ENCODE results near the gene BARHL1.

Gene BARHL1

DNA sequence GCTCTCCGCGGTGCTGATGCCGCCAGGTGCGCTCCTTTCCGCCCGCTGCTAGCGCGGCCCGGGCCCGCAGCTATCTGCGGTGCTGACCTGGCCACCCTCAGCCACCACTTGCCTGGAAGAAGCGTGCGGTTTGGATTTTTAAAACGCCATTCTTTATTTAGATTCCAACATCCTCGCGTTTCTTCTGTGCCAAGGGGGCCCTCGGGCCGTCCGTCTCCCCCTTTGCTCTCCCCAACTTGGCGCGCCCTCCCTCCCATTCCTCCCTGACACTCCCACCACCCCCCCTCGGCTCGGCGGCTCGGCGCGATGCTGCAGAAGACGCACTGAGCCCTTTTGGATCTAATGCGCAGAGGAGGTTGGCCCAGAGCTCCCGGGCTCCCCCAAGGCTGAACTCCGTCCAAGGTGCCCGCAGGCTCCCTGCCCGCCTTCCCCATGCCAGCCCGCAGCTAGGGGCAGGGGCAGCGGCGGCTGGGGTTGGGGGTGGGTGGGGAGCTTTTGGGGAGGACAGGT lies at the start of gene BARHL1:
BARHL1 (plus strand) TSS at position 331 of the 510 bp plus-strand sequence. CDS start 192 bp downstream, outside the sequence.
- H3K4me1 Mint-ChIP-seq: peaks cover 11% of the 10 kb centered on the region
- no peak for DNase-seq (ENCODE audit: low spot score in 2 of 2)
- H3K9me3 Mint-ChIP-seq: no peaks in the 10 kb centered on the region
- ATAC-seq: no peak
- H3K4me3 Mint-ChIP-seq: peak within 1 kb of the TSS; percentile 71
- peak within 1 kb of the TSS; percentile 50 for H3K27ac Mint-ChIP-seq
- H3K36me3 Mint-ChIP-seq: peaks cover 7% of the 10 kb centered on the region

DNA sequence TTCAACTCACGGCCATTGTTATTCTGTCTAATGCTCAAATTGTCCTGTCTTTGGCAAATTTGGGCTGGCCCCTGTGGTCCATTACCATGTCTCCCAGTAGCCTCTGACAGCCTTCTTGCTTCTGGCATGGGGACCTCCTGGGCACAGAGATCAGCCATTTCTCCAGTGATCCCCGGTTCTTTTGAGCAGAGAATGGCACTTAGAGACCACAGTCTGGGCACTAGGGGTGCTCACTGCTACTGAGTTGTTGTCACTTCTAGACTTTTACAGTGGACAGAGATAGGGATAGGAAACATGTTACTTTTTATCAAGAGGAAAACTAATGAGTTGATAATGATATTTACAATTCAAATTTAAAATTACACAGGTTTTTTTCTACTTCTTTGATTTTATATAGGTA lies 47.6 kb upstream of the BARHL1 start:
- ATAC-seq (no peak), DNase-seq (ENCODE audit: low spot score in 2 of 2) (no peak)
- Mint-ChIP-seq H3K4me3 (no peak overlapping the region), H3K36me3 (no peaks in the 10 kb centered on the region), H3K4me1 (no peaks in the 10 kb centered on the region), H3K27ac (no peak overlapping the region), H3K9me3 (peaks cover 2% of the 10 kb centered on the region)

DNA sequence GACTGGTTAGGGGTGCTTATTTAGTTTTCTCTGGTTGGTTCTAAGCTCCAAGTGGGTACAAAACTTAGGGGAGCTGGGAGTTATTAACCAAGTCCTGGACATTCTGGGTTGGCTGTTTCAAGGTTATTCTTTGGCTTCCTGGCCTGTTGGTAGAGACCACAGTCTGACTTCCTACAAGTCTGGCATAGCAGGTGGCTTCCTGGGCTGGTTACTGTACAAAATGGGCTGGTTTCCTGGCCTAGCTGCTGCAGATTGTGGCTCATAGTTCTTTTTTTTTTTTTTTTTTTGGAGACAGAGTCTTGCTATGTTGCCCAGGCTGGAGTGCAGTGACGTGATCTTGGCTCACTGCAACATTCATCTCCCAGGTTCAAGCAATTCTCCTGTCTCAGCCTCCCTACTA lies 46.3 kb upstream of the BARHL1 start:
- H3K9me3 Mint-ChIP-seq: peaks cover 2% of the 10 kb centered on the region
- no peak overlapping the region for H3K4me3 Mint-ChIP-seq
- H3K27ac Mint-ChIP-seq: no peak overlapping the region
- ATAC-seq (no peak), DNase-seq (ENCODE audit: low spot score in 2 of 2) (no peak)
- no peaks in the 10 kb centered on the region for H3K36me3 Mint-ChIP-seq
- no peaks in the 10 kb centered on the region for H3K4me1 Mint-ChIP-seq

DNA sequence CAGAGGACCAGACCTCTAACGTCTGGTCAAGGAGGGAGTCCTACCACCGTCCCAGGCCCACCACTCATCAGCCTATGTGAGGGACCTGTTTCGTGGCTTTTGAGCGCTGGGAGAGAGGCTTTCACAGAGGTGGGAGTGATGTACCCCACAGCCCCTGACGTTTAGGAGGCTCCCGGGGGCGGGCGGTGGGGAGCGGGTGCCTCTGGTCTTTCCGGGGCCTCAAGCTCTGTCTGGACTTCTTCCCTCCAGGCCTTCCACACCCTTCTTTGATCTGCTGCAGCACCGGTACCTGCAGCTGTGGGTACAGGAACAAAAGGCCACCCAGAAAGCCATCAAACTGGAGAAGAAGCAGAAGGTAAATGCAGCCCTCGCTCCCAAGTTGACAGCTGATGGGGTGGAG lies 45.1 kb upstream of the BARHL1 start:
- Mint-ChIP-seq H3K4me1 (no peaks in the 10 kb centered on the region), H3K9me3 (peaks cover 2% of the 10 kb centered on the region), H3K4me3 (no peak overlapping the region), H3K27ac (no peak overlapping the region), H3K36me3 (no peaks in the 10 kb centered on the region)
- DNase-seq (ENCODE audit: low spot score in 2 of 2): no peak
- ATAC-seq: no peak

DNA sequence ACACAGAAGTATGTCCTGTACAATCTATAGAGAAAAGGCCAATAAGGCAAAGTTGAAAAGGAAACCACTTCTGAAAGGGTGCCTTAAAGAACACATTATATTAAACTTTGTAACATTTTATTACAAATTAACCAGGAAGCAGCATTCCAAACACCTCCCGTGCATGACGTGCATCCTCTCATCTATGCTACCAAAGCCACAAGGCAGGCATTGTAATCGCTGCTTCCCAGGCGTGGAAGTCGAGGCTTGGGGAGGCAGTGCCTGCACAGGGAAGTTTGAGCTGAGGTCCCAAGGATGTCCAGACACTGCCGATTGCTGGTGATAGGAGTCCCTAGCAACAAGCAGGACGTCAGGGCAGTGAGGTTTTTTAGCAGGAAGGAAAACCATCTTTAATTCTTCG lies 44.3 kb upstream of the BARHL1 start:
- Mint-ChIP-seq H3K27ac (no peak overlapping the region), H3K4me1 (no peaks in the 10 kb centered on the region), H3K9me3 (peaks cover 2% of the 10 kb centered on the region), H3K36me3 (no peaks in the 10 kb centered on the region), H3K4me3 (no peak overlapping the region)
- no peak for ATAC-seq
- DNase-seq (ENCODE audit: low spot score in 2 of 2): no peak

DNA sequence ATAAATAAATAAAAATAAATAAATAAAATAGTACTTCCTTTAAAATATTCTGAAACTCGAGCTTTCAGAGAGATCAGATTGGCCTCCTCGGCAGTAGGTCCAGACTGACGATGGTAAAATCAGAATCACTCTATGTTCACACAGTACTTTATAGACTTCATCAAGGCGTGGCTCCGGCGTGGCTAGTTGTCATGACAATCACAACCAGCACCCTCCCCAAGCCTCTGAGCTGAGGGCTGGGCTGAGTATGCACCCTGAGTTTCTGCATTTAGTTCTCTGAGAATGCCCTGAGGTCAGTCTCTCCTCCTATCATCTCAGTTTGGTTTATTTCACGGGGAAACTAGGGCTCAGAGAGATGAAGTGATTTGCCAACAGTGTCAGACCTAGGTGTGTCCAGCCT lies 43.3 kb upstream of the BARHL1 start:
- ATAC-seq (no peak), DNase-seq (ENCODE audit: low spot score in 2 of 2) (no peak)
- Mint-ChIP-seq H3K9me3 (peaks cover 2% of the 10 kb centered on the region), H3K4me1 (no peaks in the 10 kb centered on the region), H3K36me3 (no peaks in the 10 kb centered on the region), H3K4me3 (no peak overlapping the region), H3K27ac (no peak overlapping the region)

DNA sequence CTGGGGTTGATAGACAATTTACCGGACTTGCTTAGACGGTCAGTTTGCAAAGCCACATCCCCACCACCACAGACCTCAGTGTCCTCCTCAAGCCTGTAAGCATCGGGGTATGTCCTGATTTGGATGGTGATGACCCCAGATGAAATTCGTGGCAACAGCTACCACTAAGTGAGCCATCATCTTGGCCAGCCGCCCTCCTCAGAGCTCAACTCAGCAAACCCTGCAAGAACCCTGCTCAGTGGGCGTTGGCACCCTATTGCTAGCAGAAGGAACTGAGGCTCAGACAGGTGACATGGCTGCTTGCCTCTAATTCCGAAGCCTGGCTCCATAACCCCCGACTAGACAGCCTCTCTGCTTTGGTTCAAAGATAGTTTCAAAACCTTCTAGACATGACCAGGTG lies 41.4 kb upstream of the BARHL1 start:
- Mint-ChIP-seq H3K27ac (no peak overlapping the region), H3K4me3 (no peak overlapping the region), H3K36me3 (no peaks in the 10 kb centered on the region), H3K4me1 (no peaks in the 10 kb centered on the region), H3K9me3 (no peaks in the 10 kb centered on the region)
- ATAC-seq: no peak
- DNase-seq (ENCODE audit: low spot score in 2 of 2): no peak

DNA sequence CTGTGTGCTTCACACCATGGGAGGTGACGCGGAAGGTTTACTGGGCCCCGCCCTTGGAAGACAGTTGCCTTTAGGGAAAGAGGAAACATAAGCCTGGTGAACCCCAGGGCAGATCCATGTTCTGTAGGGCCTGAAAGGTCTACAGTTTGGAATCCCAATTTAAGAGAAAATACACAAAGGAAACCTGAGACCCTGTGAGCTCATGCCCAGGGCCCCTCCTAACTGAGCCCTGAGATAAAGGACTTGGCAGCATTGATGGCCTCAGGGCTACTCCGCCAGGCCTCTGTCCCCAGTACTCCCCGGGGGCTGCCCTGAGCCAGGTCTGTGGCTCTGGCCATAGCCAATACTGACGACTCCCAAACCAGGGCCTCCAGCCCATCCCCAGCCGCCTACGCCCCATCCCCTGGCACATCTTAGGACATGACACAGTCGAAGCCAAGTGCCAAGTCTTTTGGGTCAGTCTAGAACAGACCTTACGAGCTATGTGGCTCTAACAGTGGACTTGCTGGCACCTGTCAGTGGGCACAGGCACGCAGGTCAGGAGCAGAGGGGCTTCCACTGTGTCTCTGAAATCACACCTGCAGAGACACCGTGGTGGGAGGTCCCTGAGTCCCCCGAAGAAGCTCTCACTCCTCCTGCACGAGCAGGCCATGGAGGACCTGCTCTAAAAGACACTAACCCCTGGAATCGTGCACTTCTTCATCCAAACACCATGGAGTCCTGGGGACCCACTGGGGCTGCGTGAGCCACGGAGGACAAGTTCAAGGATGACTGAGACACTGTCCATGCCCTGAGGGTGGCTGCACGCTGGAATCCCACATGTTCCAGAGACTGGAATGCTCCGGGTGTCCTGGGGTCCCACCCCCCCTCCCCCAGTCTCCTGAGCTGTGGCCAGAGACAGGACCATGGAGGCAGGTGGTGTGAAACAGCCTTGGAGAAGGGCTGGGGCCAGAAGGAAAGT lies 40.3 kb upstream of the BARHL1 start:
- Mint-ChIP-seq H3K4me3 (no peak overlapping the region), H3K36me3 (no peaks in the 10 kb centered on the region), H3K4me1 (no peaks in the 10 kb centered on the region), H3K27ac (no peak overlapping the region), H3K9me3 (no peaks in the 10 kb centered on the region)
- DNase-seq (ENCODE audit: low spot score in 2 of 2) (no peak), ATAC-seq (no peak)

DNA sequence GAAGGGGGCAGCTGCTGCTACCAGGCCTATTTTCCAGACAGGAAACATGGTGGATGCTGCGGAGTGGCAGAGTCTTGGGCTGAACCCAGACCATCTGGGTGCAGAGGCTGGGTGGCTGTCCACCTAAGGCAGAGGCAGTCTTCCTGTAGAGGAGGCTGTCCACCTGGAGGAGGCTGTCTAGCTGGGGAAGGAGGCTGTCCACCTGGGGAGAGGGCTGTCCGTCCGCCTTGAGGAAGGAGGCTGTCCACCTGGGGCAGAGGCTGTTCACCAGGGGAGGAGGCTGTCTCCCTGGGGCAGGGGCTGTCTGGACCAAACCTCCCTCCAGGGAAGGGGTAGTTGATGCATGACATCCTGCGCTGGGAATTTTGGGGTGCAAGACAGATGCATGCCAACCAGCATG lies 39.2 kb upstream of the BARHL1 start:
- Mint-ChIP-seq H3K4me3 (no peak overlapping the region), H3K9me3 (no peaks in the 10 kb centered on the region), H3K27ac (no peak overlapping the region), H3K36me3 (no peaks in the 10 kb centered on the region), H3K4me1 (no peaks in the 10 kb centered on the region)
- DNase-seq (ENCODE audit: low spot score in 2 of 2) (no peak), ATAC-seq (no peak)

DNA sequence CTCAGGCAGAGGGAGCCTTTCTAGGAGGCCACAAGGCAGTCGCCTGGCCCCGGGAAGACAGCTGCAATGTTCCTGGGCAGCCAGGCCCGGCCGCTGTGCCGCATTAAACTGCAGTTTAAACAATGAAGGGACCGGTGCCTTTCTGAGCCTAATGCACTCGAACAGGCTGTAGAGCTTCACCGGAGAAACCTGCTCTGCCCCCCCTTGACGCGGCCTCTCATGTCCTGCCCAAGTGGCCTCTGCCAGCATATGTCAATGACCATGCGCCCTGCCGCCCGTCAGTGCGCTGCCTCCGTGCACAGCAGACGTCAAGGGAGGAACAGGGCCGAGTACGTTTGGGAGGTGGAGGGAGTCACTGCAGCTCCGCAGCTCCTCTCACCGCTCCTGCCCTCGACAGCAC lies 38.4 kb upstream of the BARHL1 start:
- Mint-ChIP-seq H3K36me3 (no peaks in the 10 kb centered on the region), H3K4me3 (no peak overlapping the region), H3K9me3 (no peaks in the 10 kb centered on the region), H3K27ac (no peak overlapping the region), H3K4me1 (no peaks in the 10 kb centered on the region)
- DNase-seq (ENCODE audit: low spot score in 2 of 2) (no peak), ATAC-seq (no peak)

DNA sequence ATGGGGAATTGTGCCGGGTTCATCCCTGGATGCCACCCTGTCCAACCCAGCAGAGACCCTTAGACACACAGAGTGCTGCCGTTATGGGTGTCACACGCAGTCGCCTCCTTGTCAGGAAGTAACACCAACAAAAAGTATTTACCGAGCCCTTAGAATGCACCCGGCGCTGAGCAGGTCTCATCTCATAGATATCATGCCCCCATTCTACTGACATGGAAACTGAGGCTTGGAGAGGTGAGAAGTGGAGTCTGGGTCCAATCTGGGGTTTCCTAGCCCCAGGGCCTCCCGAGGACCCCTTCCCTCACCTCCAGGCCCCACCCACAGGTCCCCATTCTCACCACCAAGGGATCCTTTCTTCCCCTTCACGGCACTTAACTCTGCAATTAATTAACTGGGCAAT lies 36.8 kb upstream of the BARHL1 start:
- no peak for ATAC-seq
- Mint-ChIP-seq H3K27ac (no peak overlapping the region), H3K36me3 (no peaks in the 10 kb centered on the region), H3K4me3 (no peak overlapping the region), H3K9me3 (no peaks in the 10 kb centered on the region), H3K4me1 (no peaks in the 10 kb centered on the region)
- DNase-seq (ENCODE audit: low spot score in 2 of 2): no peak

DNA sequence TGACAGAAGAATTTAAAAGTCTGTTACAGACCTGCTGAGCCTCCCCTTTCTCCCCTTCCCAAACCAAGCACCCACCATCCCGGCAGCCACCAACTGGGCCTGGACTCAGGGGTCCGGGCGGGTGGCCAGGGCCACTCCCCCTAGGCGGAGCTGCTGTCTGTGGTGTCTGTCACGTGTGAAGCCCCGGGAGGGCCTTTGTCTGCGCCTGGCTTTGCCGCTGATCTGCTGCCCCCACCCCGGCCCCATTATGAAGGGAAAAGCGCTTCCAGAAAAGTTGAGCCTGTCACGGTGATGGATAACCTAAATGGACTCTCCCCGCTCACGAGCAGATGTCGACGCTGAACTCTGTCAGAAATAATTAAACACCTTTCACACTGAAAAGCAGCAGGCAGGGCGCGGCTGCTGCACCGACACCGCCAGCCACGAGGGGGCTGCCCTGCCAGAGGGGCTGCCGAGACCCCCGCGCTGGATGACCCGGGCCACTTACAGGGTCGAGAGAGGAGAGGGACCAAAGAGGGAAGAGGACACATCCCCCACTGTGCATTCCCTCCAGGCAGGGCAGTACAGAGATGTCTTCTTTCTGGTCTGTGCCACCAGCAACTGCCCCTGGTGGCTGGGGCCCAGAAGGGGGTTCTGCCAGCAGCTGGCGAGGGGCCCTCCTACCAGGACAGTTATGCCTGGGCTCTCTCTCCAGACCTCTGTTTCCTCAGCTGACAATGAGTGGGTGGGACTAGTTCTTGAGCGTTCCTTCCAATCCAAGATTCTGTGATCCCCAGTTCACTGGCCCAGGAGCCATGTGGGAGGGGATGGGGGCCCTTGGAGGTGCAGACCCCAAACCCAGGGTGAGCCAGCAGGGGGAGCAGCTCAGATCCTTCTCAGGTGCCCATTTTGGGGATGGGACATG lies 36.0 kb upstream of the BARHL1 start:
- ATAC-seq (no peak), DNase-seq (ENCODE audit: low spot score in 2 of 2) (no peak)
- no peaks in the 10 kb centered on the region for H3K36me3 Mint-ChIP-seq
- H3K4me1 Mint-ChIP-seq: no peaks in the 10 kb centered on the region
- H3K4me3 Mint-ChIP-seq: no peak overlapping the region
- no peaks in the 10 kb centered on the region for H3K9me3 Mint-ChIP-seq
- H3K27ac Mint-ChIP-seq: no peak overlapping the region

DNA sequence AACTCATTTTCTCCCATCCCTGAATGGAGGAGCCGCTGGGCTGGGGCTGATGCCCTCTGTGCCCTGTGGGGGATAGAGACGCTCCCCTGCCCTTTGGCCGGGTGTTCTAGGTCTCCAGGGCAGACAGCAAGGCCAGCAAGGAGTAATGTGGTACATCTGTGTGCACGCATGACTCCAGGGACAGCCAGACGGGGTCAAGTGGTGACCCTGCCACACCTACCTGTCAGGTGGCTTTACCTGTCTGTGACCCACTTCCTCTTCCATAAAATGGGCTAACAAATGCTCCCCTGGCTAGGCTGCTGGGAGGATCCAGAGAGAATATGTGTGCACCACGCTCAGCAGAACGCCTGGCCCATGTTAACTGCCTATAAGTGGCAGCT lies 35.4 kb upstream of the BARHL1 start:
- DNase-seq (ENCODE audit: low spot score in 2 of 2) (no peak), ATAC-seq (no peak)
- no peak overlapping the region for H3K27ac Mint-ChIP-seq
- H3K9me3 Mint-ChIP-seq: no peaks in the 10 kb centered on the region
- no peak overlapping the region for H3K4me3 Mint-ChIP-seq
- no peaks in the 10 kb centered on the region for H3K4me1 Mint-ChIP-seq
- H3K36me3 Mint-ChIP-seq: no peaks in the 10 kb centered on the region

DNA sequence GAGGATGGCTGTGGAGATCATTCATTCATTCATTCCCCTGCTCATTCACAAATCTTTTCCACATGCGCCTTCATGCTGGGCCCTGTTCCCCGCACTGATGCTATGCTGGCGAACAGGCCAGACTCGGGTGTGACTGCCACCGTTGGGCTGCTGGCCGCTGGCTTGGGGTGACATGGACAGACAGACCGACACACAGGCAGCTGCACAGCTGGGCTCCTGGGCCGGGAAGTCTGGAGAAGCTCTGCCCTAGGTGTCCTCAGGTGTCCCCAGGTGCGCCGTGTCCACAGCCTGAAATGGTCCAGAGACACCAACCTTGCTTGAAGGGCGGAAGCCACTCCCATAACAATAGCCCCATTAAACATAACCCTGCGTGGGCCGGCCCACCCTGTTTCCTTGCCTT lies 35.0 kb upstream of the BARHL1 start:
- ATAC-seq (no peak), DNase-seq (ENCODE audit: low spot score in 2 of 2) (no peak)
- no peak overlapping the region for H3K27ac Mint-ChIP-seq
- H3K9me3 Mint-ChIP-seq: no peaks in the 10 kb centered on the region
- H3K4me3 Mint-ChIP-seq: no peak overlapping the region
- H3K4me1 Mint-ChIP-seq: no peaks in the 10 kb centered on the region
- no peaks in the 10 kb centered on the region for H3K36me3 Mint-ChIP-seq

DNA sequence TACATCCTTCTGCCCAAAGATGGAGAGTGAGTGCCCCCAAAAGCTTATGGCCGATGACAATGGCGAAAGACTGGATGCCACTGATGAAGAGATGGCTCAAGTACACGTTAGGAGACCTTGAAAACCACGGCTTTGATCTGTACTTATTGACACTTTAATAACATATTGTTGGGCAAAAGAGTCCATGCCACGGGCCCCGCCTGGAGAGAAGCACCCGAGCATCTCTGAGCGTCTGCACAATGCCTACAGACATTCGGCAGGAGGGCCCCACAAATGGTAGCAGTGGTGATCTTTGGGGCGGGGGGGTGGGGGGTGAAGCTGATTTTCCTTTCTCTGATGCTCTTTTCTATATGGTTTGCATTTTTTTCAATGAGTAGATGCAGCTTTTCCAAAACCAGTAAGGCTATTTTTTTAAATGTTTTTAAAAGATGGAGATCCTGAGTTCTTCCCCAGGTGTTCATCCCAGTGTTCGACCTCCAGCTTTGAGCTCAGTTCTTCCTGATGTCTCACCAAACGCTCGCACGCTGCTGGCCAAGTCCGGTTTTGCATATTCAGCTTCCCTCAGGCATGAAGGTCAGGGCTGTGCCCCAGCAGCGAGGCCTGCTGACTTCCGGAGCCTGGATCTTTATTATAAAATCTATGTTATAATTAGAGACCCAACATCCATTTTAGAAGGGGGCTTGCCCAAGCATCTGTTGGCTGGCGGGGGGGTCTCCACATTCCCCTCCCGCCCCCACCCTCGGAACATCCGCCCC lies 34.3 kb upstream of the BARHL1 start:
- H3K27ac Mint-ChIP-seq: no peak overlapping the region
- ATAC-seq: no peak
- no peaks in the 10 kb centered on the region for H3K4me1 Mint-ChIP-seq
- H3K4me3 Mint-ChIP-seq: no peak overlapping the region
- no peak for DNase-seq (ENCODE audit: low spot score in 2 of 2)
- no peaks in the 10 kb centered on the region for H3K9me3 Mint-ChIP-seq
- H3K36me3 Mint-ChIP-seq: no peaks in the 10 kb centered on the region

Data from stimulated activated effector memory CD8-positive, alpha-beta T cell treated with anti-CD3 and anti-CD28 coated beads, Interleukin-12 subunit alpha, Interleukin-12 subunit beta, amount 100 ng/mL, for 72 hours (primary cell).